Lung (tissue), 12 donors: ENCODE measurements around the gene RNF121. TPM values are rescaled to one million over a fixed set of nuclear protein-coding genes. Genes with fewer than 3 reads are reported as not detected.

Experiments
- ATAC-seq: fragments of 200-7000 bp; cut with Tn5 transposase; one replicate; pipeline ENCODE4 v1.9.1; 2020; ENCODE audit warnings: moderate number of reproducible peaks; ENCODE audit not compliant: insufficient read depth, low FRiP score
- DNase-seq, 3 donors: peaks; one replicate each; pipeline ENCODE4 v3.0.0-alpha.2; 2013 to 2017
- H3K27ac ChIP-seq, 2 donors: one replicate each; pipeline ENCODE4 v1.5.1; 2013; ENCODE audit warnings: mild to moderate bottlenecking in 2 of 2, moderate library complexity in 2 of 2, control low read depth in 1 of 2, inconsistent platforms in 1 of 2, low read depth in 1 of 2, low read length in 1 of 2
- H3K27me3 ChIP-seq, 3 donors: one replicate each; pipeline ENCODE4 v1.5.1; 2013; ENCODE audit warnings: low read length in 2 of 3; ENCODE audit not compliant: control insufficient read depth in 3 of 3, insufficient read depth in 3 of 3
- H3K36me3 ChIP-seq, 4 donors: one replicate each; pipeline ENCODE4 v1.5.1; 2013; ENCODE audit warnings: low read length in 4 of 4, mild to moderate bottlenecking in 1 of 4, moderate library complexity in 1 of 4; ENCODE audit not compliant: control insufficient read depth in 4 of 4, insufficient read depth in 4 of 4
- H3K4me1 ChIP-seq, 5 donors: one replicate each; pipeline ENCODE4 v1.5.1; 2013; ENCODE audit warnings: low read length in 5 of 5, mild to moderate bottlenecking in 2 of 5, moderate library complexity in 1 of 5; ENCODE audit not compliant: control insufficient read depth in 5 of 5, insufficient read depth in 5 of 5
- H3K4me3 ChIP-seq: one replicate; pipeline ENCODE4 v1.5.1; 2013; ENCODE audit warnings: mild to moderate bottlenecking, control low read depth, moderate library complexity
- H3K9ac ChIP-seq, 2 donors: one replicate each; pipeline ENCODE4 v1.5.1; 2013; ENCODE audit warnings: low read length in 2 of 2, control low read depth in 1 of 2; ENCODE audit not compliant: insufficient read depth in 1 of 2
- H3K9me3 ChIP-seq, 4 donors: one replicate each; pipeline ENCODE4 v1.5.1; 2013; ENCODE audit warnings: low read length in 3 of 4, mild to moderate bottlenecking in 1 of 4, moderate library complexity in 1 of 4; ENCODE audit not compliant: control insufficient read depth in 4 of 4, insufficient read depth in 3 of 4
- CTCF ChIP-seq: IDR thresholded peaks from 2 replicates; pipeline ENCODE4 v1.5.1; 2012; ENCODE audit warnings: mild to moderate bottlenecking; ENCODE audit errors: control extremely low read depth, extremely low read depth
- WGBS, 2 donors: extraction: QIAGEN DNeasy Blood & Tissue Kit; methylation state at CpG; one replicate each; pipeline ENCODE4 v1.1.7; 2013; 5-methylcytosine and 5-hydroxymethylcytosine counted together
- polyA plus RNA-seq, 2 donors: library from polyadenylated mRNA; stranded (reverse); fragments of 200-250 nt; gene quantifications; one replicate each; pipeline ENCODE4 v1.2.1, GENCODE V29; 2013
- total RNA-seq, 2 donors: library from RNA; depleted of rRNA in 1 of 2; stranded (reverse); fragments of >200 nt in 1 of 2; gene quantifications; one replicate each; pipeline ENCODE4 v1.2.1, GENCODE V29; 2014 to 2021
- donor health status: control.
- donor health status: control.
- donor health status: Bipolar disorder and iron deficiency.
- donor health status: healthy.
- donor health status: DM: yes; HTN: yes; CAD: no.

RNF121 gene
- total and polyA plus RNA-seq, 4 donors: 14.0 to 30.2 (median 27.6) TPM

GRCh38 chr11:72040491-72041363 lies 111.9 kb downstream of the RNF121 start:
- no peaks in the 10 kb centered on the region for H3K27me3 ChIP-seq
- peaks cover 7 to 77% (median 37%) of the 10 kb centered on the region in 5 donors for H3K4me1 ChIP-seq
- peak overlapping the region; percentile 91 to 100 for H3K27ac ChIP-seq
- H3K9me3 ChIP-seq: no peaks in the 10 kb centered on the region
- 1% methylated on average over 23 of the region's 23 CpGs for WGBS, 2 donors
- peak overlapping the region; percentile 71 to 99 for H3K9ac ChIP-seq
- peak overlapping the region; percentile 58 for H3K4me3 ChIP-seq
- peaks cover 0 to 3% (median 1%) of the 10 kb centered on the region in 4 donors for H3K36me3 ChIP-seq
- DNase-seq (peak; percentile 99 to 100 (median 99)), ATAC-seq (peak; percentile 79)
- no peak for TF ChIP-seq CTCF

- ATAC-seq: peak; percentile 22
- peaks cover 7 to 77% (median 33%) of the 10 kb centered on the region in 5 donors for H3K4me1 ChIP-seq
Measured at GRCh38 chr11:72041364-72042063, 112.7 kb downstream of the RNF121 start.

GRCh38 chr11:72042064-72042745 lies 113.4 kb downstream of the RNF121 start:
- DNase-seq (no peak), ATAC-seq (no peak)
- peak overlapping the region; percentile 52 for H3K4me3 ChIP-seq
- no peak for TF ChIP-seq CTCF
- peaks cover 0 to 3% (median 0%) of the 10 kb centered on the region in 4 donors for H3K36me3 ChIP-seq
- H3K9ac ChIP-seq: peak overlapping the region; percentile 67 to 99
- peak overlapping the region; percentile 91 to 100 for H3K27ac ChIP-seq
- H3K27me3 ChIP-seq: no peaks in the 10 kb centered on the region
- WGBS, 2 donors: 14 to 21% methylated on average over 5 of the region's 5 CpGs
- no peaks in the 10 kb centered on the region for H3K9me3 ChIP-seq
- peaks cover 7 to 71% (median 27%) of the 10 kb centered on the region in 5 donors for H3K4me1 ChIP-seq

More at GRCh38 chr11:72041364-72042063, 112.7 kb downstream of the RNF121 start:
- DNase-seq: peak; percentile 87 to 95 (median 93)
- no peak for TF ChIP-seq CTCF
- H3K9ac ChIP-seq: peak overlapping the region; percentile 67 to 99
- H3K27ac ChIP-seq: peak overlapping the region; percentile 91 to 100
- peak overlapping the region; percentile 52 for H3K4me3 ChIP-seq
- no peaks in the 10 kb centered on the region for H3K27me3 ChIP-seq
- peaks cover 0 to 3% (median 1%) of the 10 kb centered on the region in 4 donors for H3K36me3 ChIP-seq
- no peaks in the 10 kb centered on the region for H3K9me3 ChIP-seq
- WGBS, 2 donors: 1 to 2% methylated on average over 23 of the region's 23 CpGs
